Measurements from ENCODE around the gene CDH4. TPM values are rescaled to one million over a fixed set of nuclear protein-coding genes. Genes with fewer than 3 reads are reported as not detected.

The CDH4 gene
- total RNA-seq, 1 donor from 2014 or later = not detected

- DNase-seq (ENCODE audit: low spot score) (no peak), ATAC-seq (no peak)
Measured at GRCh38 chr20:61856626-61857413, 604.8 kb downstream of the CDH4 start.

GRCh38 chr20:61857414-61857775 is 605.3 kb downstream of the CDH4 start:
- ATAC-seq (no peak), DNase-seq (ENCODE audit: low spot score) (no peak)

GRCh38 chr20:61857884-61858283 is 605.8 kb downstream of the CDH4 start:
- ATAC-seq = no peak
- DNase-seq (ENCODE audit: low spot score) = no peak

GRCh38 chr20:61859767-61860166 is 607.7 kb downstream of the CDH4 start:
- ATAC-seq = no peak
- DNase-seq (ENCODE audit: low spot score) = no peak

- ATAC-seq = no peak
- no peak for DNase-seq (ENCODE audit: low spot score)
Measured at GRCh38 chr20:61860260-61860987, 608.4 kb downstream of the CDH4 start.

GRCh38 chr20:61861054-61861841 is 609.2 kb downstream of the CDH4 start:
- no peak for DNase-seq (ENCODE audit: low spot score)
- ATAC-seq = no peak

GRCh38 chr20:61861858-61862257 is 609.8 kb downstream of the CDH4 start:
- DNase-seq (ENCODE audit: low spot score) = no peak
- no peak for ATAC-seq

- DNase-seq (ENCODE audit: low spot score) (no peak), ATAC-seq (no peak)
Measured at GRCh38 chr20:61862881-61863280, 610.8 kb downstream of the CDH4 start.

- DNase-seq (ENCODE audit: low spot score) (no peak), ATAC-seq (no peak)
Measured at GRCh38 chr20:61864481-61864880, 612.4 kb downstream of the CDH4 start.

GRCh38 chr20:61865353-61865752 is 613.3 kb downstream of the CDH4 start:
- ATAC-seq (no peak), DNase-seq (ENCODE audit: low spot score) (no peak)

- ATAC-seq = no peak
Measured at GRCh38 chr20:61866165-61866564, 614.1 kb downstream of the CDH4 start.

GRCh38 chr20:61868006-61868405 is 615.9 kb downstream of the CDH4 start:
- ATAC-seq (no peak), DNase-seq (ENCODE audit: low spot score) (no peak)

More at GRCh38 chr20:61866165-61866564, 614.1 kb downstream of the CDH4 start:
- DNase-seq (ENCODE audit: low spot score) = no peak

GRCh38 chr20:61868466-61869090 is 616.5 kb downstream of the CDH4 start:
- ATAC-seq (no peak), DNase-seq (ENCODE audit: low spot score) (no peak)

- ATAC-seq (no peak), DNase-seq (ENCODE audit: low spot score) (no peak)
Measured at GRCh38 chr20:61869750-61870507, 617.9 kb downstream of the CDH4 start.

- no peak for ATAC-seq
- no peak for DNase-seq (ENCODE audit: low spot score)
Measured at GRCh38 chr20:61871160-61871559, 619.1 kb downstream of the CDH4 start.

GRCh38 chr20:61871913-61872312 is 619.9 kb downstream of the CDH4 start:
- no peak for ATAC-seq
- no peak for DNase-seq (ENCODE audit: low spot score)

- no peak for DNase-seq (ENCODE audit: low spot score)
- ATAC-seq = no peak
Measured at GRCh38 chr20:61872371-61872900, 620.4 kb downstream of the CDH4 start.

GRCh38 chr20:61873651-61874420 is 621.8 kb downstream of the CDH4 start:
- DNase-seq (ENCODE audit: low spot score) = no peak
- ATAC-seq = no peak

- DNase-seq (ENCODE audit: low spot score) = no peak
- no peak for ATAC-seq
Measured at GRCh38 chr20:61874421-61875068, 622.5 kb downstream of the CDH4 start.
